ENCODE results near the gene CORO2B. TPM values are rescaled to one million over a fixed set of nuclear protein-coding genes. Genes with fewer than 3 reads are reported as not detected.

CORO2B gene
- total and polyA plus RNA-seq, 2 of the 13 experiments (the other 11 are each of a cell fraction or from before 2014, with no cell fraction given) = 0.35 to 0.63 TPM

GRCh38 chr15:68559345-68560310 lies 19.2 kb upstream of the CORO2B start (continued):
- TF ChIP-seq GRHL1 (CRISPR knock-in tag; conservative IDR thresholded peaks at IDR 0.05) (no peak), ZNF329 (CRISPR knock-in tag; IDR thresholded peaks at IDR 0.05; ENCODE audit: low read depth) (no peak), FOXJ3 (CRISPR knock-in tag; IDR thresholded peaks at IDR 0.05; ENCODE audit: borderline replicate concordance) (no peak), MTF1 (CRISPR knock-in tag; IDR thresholded peaks at IDR 0.05) (no peak), ZNF20 (CRISPR knock-in tag; IDR thresholded peaks at IDR 0.05) (no peak), ZFP36L1 (CRISPR knock-in tag; IDR thresholded peaks at IDR 0.05) (no peak), MXD1 (CRISPR knock-in tag; IDR thresholded peaks at IDR 0.05) (no peak), ZNF512B (CRISPR knock-in tag; IDR thresholded peaks at IDR 0.05; ENCODE audit: borderline replicate concordance) (no peak), KAT8 (CRISPR knock-in tag; IDR thresholded peaks at IDR 0.05) (no peak), ATF5 (CRISPR knock-in tag; IDR thresholded peaks at IDR 0.05; ENCODE audit: low read depth) (no peak), RFX5 (IDR thresholded peaks at IDR 0.05; ENCODE audit: low read depth, low read length) (no peak), MYPOP (CRISPR knock-in tag; IDR thresholded peaks at IDR 0.05) (peak; percentile 34; the same call in 1 of the 2 replicates), ZBTB43 (CRISPR knock-in tag; conservative IDR thresholded peaks at IDR 0.05) (no peak), HMGXB4 (CRISPR knock-in tag; IDR thresholded peaks at IDR 0.05; ENCODE audit: borderline replicate concordance in 1 of 2, low read depth in 1 of 2) (0 out of 4 replicates have a peak, but pooled peaks of 1 of the 2 experiments have one; percentile 33), ARHGAP35 (CRISPR knock-in tag; IDR thresholded peaks at IDR 0.05; ENCODE audit: borderline replicate concordance) (peak; percentile 30; the same call in 1 of the 2 replicates), GATAD1 (CRISPR knock-in tag; IDR thresholded peaks at IDR 0.05) (no peak)

All from HepG2 (cell line).